Epithelial cell of proximal tubule (primary cell): Measurements from ENCODE around the gene MFAP4. TPM values are rescaled to one million over a fixed set of nuclear protein-coding genes. Genes with fewer than 3 reads are reported as not detected.

Experiments used
- DNase-seq: peaks from one replicate; pipeline ENCODE4 v3.0.0-alpha.2; 2011; ENCODE audit warnings: low read depth
- H3K4me3 ChIP-seq: 2 replicates; pipeline ENCODE4 v1.5.1; 2011; ENCODE audit warnings: low read depth, mild to moderate bottlenecking, low read length
- CTCF ChIP-seq: conservative IDR thresholded peaks from 2 replicates; pipeline ENCODE4 v1.5.1; 2012; ENCODE audit warnings: low read depth, mild to moderate bottlenecking, low read length
- total RNA-seq: library from RNA; depleted of rRNA; stranded (reverse); fragments of >200 nt; gene quantifications from 2 replicates; pipeline ENCODE4 v1.2.3, GENCODE V29; 2015

Gene MFAP4
- total RNA-seq, 1 donor from 2014 or later: not detected

- no peak for TF ChIP-seq CTCF
- DNase-seq: no peak
- H3K4me3 ChIP-seq: no peak overlapping the region
These were observed 12.9 kb downstream of the MFAP4 start for GRCh38 chr17:19374136-19374535.

GRCh38 chr17:19372866-19373504 lies 14.0 kb downstream of the MFAP4 start:
- H3K4me3 ChIP-seq: no peak overlapping the region
- no peak for DNase-seq
- no peak for TF ChIP-seq CTCF

- no peak for DNase-seq
- H3K4me3 ChIP-seq: no peak overlapping the region
- no peak for TF ChIP-seq CTCF
These were observed 14.6 kb downstream of the MFAP4 start for GRCh38 chr17:19372439-19372838.

GRCh38 chr17:19372011-19372370 lies 15.0 kb downstream of the MFAP4 start:
- TF ChIP-seq CTCF: no peak
- no peak for DNase-seq
- no peak overlapping the region for H3K4me3 ChIP-seq

GRCh38 chr17:19371259-19372010 lies 15.6 kb downstream of the MFAP4 start:
- no peak for DNase-seq
- H3K4me3 ChIP-seq: no peak overlapping the region
- no peak for TF ChIP-seq CTCF

GRCh38 chr17:19370493-19370960 lies 16.5 kb downstream of the MFAP4 start:
- DNase-seq: no peak
- H3K4me3 ChIP-seq: no peak overlapping the region
- no peak for TF ChIP-seq CTCF
